LHCN-M2 (cell line): ENCODE data around the gene DOCK4. TPM values are rescaled to one million over a fixed set of nuclear protein-coding genes. Genes with fewer than 3 reads are reported as not detected.

Experiments
- DNase-seq: peaks from one replicate; pipeline ENCODE4 v3.0.0-alpha.2; 2012; ENCODE audit warnings: low read depth
- total RNA-seq: library from RNA; depleted of rRNA; stranded (reverse); fragments of >200 nt; gene quantifications from 2 replicates; pipeline ENCODE4 v1.2.3, GENCODE V29; 2014

The DOCK4 gene
- total RNA-seq, 1 experiment from 2014 or later = 6.3 TPM

GRCh38 chr7:111770116-111770515 is 436.1 kb downstream of the DOCK4 start:
- no peak for DNase-seq

- DNase-seq = no peak
These were observed 440.2 kb downstream of the DOCK4 start for GRCh38 chr7:111765751-111766643.

GRCh38 chr7:111763221-111763801 is 442.9 kb downstream of the DOCK4 start:
- peak; percentile 56 for DNase-seq

- no peak for DNase-seq
These were observed 443.4 kb downstream of the DOCK4 start for GRCh38 chr7:111762799-111763198.

GRCh38 chr7:111762211-111762610 is 444.0 kb downstream of the DOCK4 start:
- DNase-seq = no peak

GRCh38 chr7:111760043-111760442 is 446.2 kb downstream of the DOCK4 start:
- DNase-seq = no peak

- DNase-seq = no peak
These were observed 447.9 kb downstream of the DOCK4 start for GRCh38 chr7:111758332-111758731.

GRCh38 chr7:111756687-111757178 is 449.5 kb downstream of the DOCK4 start:
- peak; percentile 43 for DNase-seq

- DNase-seq = no peak
These were observed 450.8 kb downstream of the DOCK4 start for GRCh38 chr7:111755383-111755782.

- DNase-seq = no peak
These were observed 452.2 kb downstream of the DOCK4 start for GRCh38 chr7:111753968-111754367.

- peak; percentile 60 for DNase-seq
These were observed 454.1 kb downstream of the DOCK4 start for GRCh38 chr7:111752022-111752582.

- DNase-seq = no peak
These were observed 455.3 kb downstream of the DOCK4 start for GRCh38 chr7:111750878-111751277.

GRCh38 chr7:111750228-111750627 is 456.0 kb downstream of the DOCK4 start:
- DNase-seq = no peak

GRCh38 chr7:111749625-111750024 is 456.6 kb downstream of the DOCK4 start:
- no peak for DNase-seq

GRCh38 chr7:111747718-111748117 is 458.5 kb downstream of the DOCK4 start:
- DNase-seq = no peak

GRCh38 chr7:111746950-111747349 is 459.2 kb downstream of the DOCK4 start:
- DNase-seq = no peak

- peak; percentile 50 for DNase-seq
These were observed 461.6 kb downstream of the DOCK4 start for GRCh38 chr7:111744501-111745155.

- DNase-seq = no peak
These were observed 462.9 kb downstream of the DOCK4 start for GRCh38 chr7:111743244-111743847.

- peak; percentile 67 for DNase-seq
These were observed 464.4 kb downstream of the DOCK4 start for GRCh38 chr7:111741811-111742240.

- DNase-seq = no peak
These were observed 465.3 kb downstream of the DOCK4 start for GRCh38 chr7:111740942-111741341.

GRCh38 chr7:111736552-111736874 is 469.7 kb downstream of the DOCK4 start:
- no peak for DNase-seq
